ENCODE data around the gene LAMTOR3.

GRCh38 chr4:99845708-99846469 is 48.3 kb downstream of the LAMTOR3 start:
- TF ChIP-seq EZH2 (IDR thresholded peaks at IDR 0.05; ENCODE audit: insufficient read depth, poor library complexity, severe bottlenecking) (no peak), EZH2phosphoT487 (IDR thresholded peaks at IDR 0.05; ENCODE audit: insufficient read depth, low read depth) (no peak)

Measured in GM23248 (cell line).